ENCODE measurements around the gene TMEM82.
"Not testable (repeated sequence)": the region's sequence is repeated elsewhere in the genome, so short reads cannot be mapped to it uniquely, and the experiment has no call there.

TMEM82 gene

GRCh38 chr1:15742339-15742801 lies at the start of gene TMEM82:
Gene TMEM82 (plus strand): TSS chr1:15742499. CDS start chr1:15742560, 61 bp downstream.
- DNase-seq (ENCODE audit: low spot score): no peak

- DNase-seq (ENCODE audit: low spot score): no peak
Observed at GRCh38 chr1:15693371-15693770, 48.9 kb upstream of the TMEM82 start.

GRCh38 chr1:15696956-15697521 lies 45.3 kb upstream of the TMEM82 start:
- peak; percentile 97 for DNase-seq (ENCODE audit: low spot score)

GRCh38 chr1:15698201-15698600 lies 44.1 kb upstream of the TMEM82 start:
- DNase-seq (ENCODE audit: low spot score): no peak

- not testable (repeated sequence) for DNase-seq (ENCODE audit: low spot score)
Observed at GRCh38 chr1:15699321-15699720, 43.0 kb upstream of the TMEM82 start.

- no peak for DNase-seq (ENCODE audit: low spot score)
Observed at GRCh38 chr1:15700508-15700907, 41.8 kb upstream of the TMEM82 start.

GRCh38 chr1:15701784-15702183 lies 40.5 kb upstream of the TMEM82 start:
- DNase-seq (ENCODE audit: low spot score): no peak

GRCh38 chr1:15702722-15703550 lies 39.4 kb upstream of the TMEM82 start:
- no peak for DNase-seq (ENCODE audit: low spot score)

GRCh38 chr1:15703562-15703961 lies 38.7 kb upstream of the TMEM82 start:
- no peak for DNase-seq (ENCODE audit: low spot score)

GRCh38 chr1:15704526-15705183 lies 37.6 kb upstream of the TMEM82 start:
- no peak for DNase-seq (ENCODE audit: low spot score)

GRCh38 chr1:15705184-15705566 lies 37.1 kb upstream of the TMEM82 start:
- DNase-seq (ENCODE audit: low spot score): no peak

- DNase-seq (ENCODE audit: low spot score): no peak
Observed at GRCh38 chr1:15706751-15707150, 35.5 kb upstream of the TMEM82 start.

- DNase-seq (ENCODE audit: low spot score): no peak
Observed at GRCh38 chr1:15707239-15707925, 34.9 kb upstream of the TMEM82 start.

- no peak for DNase-seq (ENCODE audit: low spot score)
Observed at GRCh38 chr1:15708486-15709137, 33.7 kb upstream of the TMEM82 start.

- no peak for DNase-seq (ENCODE audit: low spot score)
Observed at GRCh38 chr1:15709226-15709625, 33.1 kb upstream of the TMEM82 start.

GRCh38 chr1:15712168-15712567 lies 30.1 kb upstream of the TMEM82 start:
- peak; percentile 26 for DNase-seq (ENCODE audit: low spot score)

- no peak for DNase-seq (ENCODE audit: low spot score)
Observed at GRCh38 chr1:15714406-15715136, 27.7 kb upstream of the TMEM82 start.

- no peak for DNase-seq (ENCODE audit: low spot score)
Observed at GRCh38 chr1:15717418-15718125, 24.7 kb upstream of the TMEM82 start.

- no peak for DNase-seq (ENCODE audit: low spot score)
Observed at GRCh38 chr1:15718199-15718601, 24.1 kb upstream of the TMEM82 start.

- no peak for DNase-seq (ENCODE audit: low spot score)
Observed at GRCh38 chr1:15719381-15720120, 22.7 kb upstream of the TMEM82 start.
